GM23248 (cell line): ENCODE data around the gene SOCS4. TPM values are rescaled to one million over a fixed set of nuclear protein-coding genes. Genes with fewer than 3 reads are reported as not detected.
A peak's percentile ranks its signal among the peaks of the same experiment; 100 is the strongest.

Experiments
- DNase-seq: peaks from one replicate; pipeline ENCODE4 v3.0.0-alpha.2; 2015
- H2AFZ ChIP-seq: fragments of 200-600 bp; sonication (generic); 2 replicates; pipeline ENCODE4 v1.6.1; 2016; ENCODE audit warnings: antibody characterized with exemption
- H3F3A ChIP-seq: fragments of 200-600 bp; sonication (generic); 2 replicates; pipeline ENCODE4 v1.6.1; 2016; ENCODE audit warnings: mild to moderate bottlenecking, antibody characterized with exemption, mixed run types; ENCODE audit not compliant: insufficient read depth
- H3K27ac ChIP-seq: fragments of 200-600 bp; sonication (generic); 2 replicates; pipeline ENCODE4 v1.5.1; 2016; ENCODE audit warnings: mild to moderate bottlenecking
- H3K27me3 ChIP-seq: fragments of 200-600 bp; sonication (generic); replicated peaks from 2 replicates; pipeline ENCODE4 v1.6.1; 2016; ENCODE audit warnings: mild to moderate bottlenecking; ENCODE audit not compliant: insufficient read depth
- H3K36me3 ChIP-seq: fragments of 200-600 bp; sonication (generic); 2 replicates; pipeline ENCODE4 v1.6.1; 2016; ENCODE audit warnings: low read depth, mild to moderate bottlenecking
- H3K4me1 ChIP-seq: fragments of 200-600 bp; sonication (generic); 2 replicates; pipeline ENCODE4 v1.6.1; 2016; ENCODE audit warnings: mild to moderate bottlenecking; ENCODE audit not compliant: insufficient read depth
- H3K4me2 ChIP-seq: fragments of 200-600 bp; sonication (generic); one replicate; pipeline ENCODE4 v1.6.1; 2016; ENCODE audit warnings: mild to moderate bottlenecking; ENCODE audit not compliant: unreplicated experiment
- H3K4me3 ChIP-seq: fragments of 200-600 bp; sonication (generic); 2 replicates; pipeline ENCODE4 v1.5.1; 2016; ENCODE audit warnings: mild to moderate bottlenecking
- H3K79me2 ChIP-seq: fragments of 200-600 bp; sonication (generic); 2 replicates; pipeline ENCODE4 v1.6.1; 2016; ENCODE audit warnings: mild to moderate bottlenecking; ENCODE audit not compliant: insufficient read depth
- H3K9ac ChIP-seq: fragments of 200-600 bp; sonication (generic); 2 replicates; pipeline ENCODE4 v1.6.1; 2016; ENCODE audit warnings: mild to moderate bottlenecking
- H3K9me2 ChIP-seq: fragments of 200-600 bp; sonication (generic); 2 replicates; pipeline ENCODE4 v1.6.1; 2016; ENCODE audit warnings: mixed run types, mild to moderate bottlenecking, moderate library complexity; ENCODE audit not compliant: insufficient read depth
- H3K9me3 ChIP-seq: fragments of 200-600 bp; sonication (generic); one replicate; pipeline ENCODE4 v1.6.1; 2017; ENCODE audit warnings: low read depth
- H4K20me1 ChIP-seq: fragments of 200-600 bp; sonication (generic); 2 replicates; pipeline ENCODE4 v1.6.0; 2016; ENCODE audit not compliant: insufficient read depth
- EZH2 ChIP-seq: fragments of 200-600 bp; sonication (generic); IDR thresholded peaks from 2 replicates; pipeline ENCODE4 v1.6.1; 2018; ENCODE audit warnings: antibody characterized with exemption, mild to moderate bottlenecking; ENCODE audit not compliant: insufficient read depth, poor library complexity, severe bottlenecking
- EZH2phosphoT487 ChIP-seq: fragments of 200-600 bp; sonication (generic); IDR thresholded peaks from 2 replicates; pipeline ENCODE4 v1.6.1; 2018; ENCODE audit warnings: antibody characterized with exemption, moderate library complexity, mild to moderate bottlenecking, low read depth; ENCODE audit not compliant: insufficient read depth
- WGBS, 2 experiments: methylation state at CpG; one replicate each; pipeline ENCODE4 v1.1.6; 2015 to 2017; ENCODE audit warnings: low lambda C conversion rate in 2 of 2, low coverage in 1 of 2; ENCODE audit errors: missing lambda C conversion rate in 2 of 2; 5-methylcytosine and 5-hydroxymethylcytosine counted together
- in situ Hi-C: fragments of 300-500 bp; cut with MboI; formaldehyde crosslinking; loops from 2 replicates; pipeline ENCODE4 v1.15.0; 2020
- polyA plus RNA-seq: library from polyadenylated mRNA; unstranded; fragments of >200 nt; fragmentation: Nextera tagmentation; extraction: Ambion mirVana; gene quantifications from 2 replicates; pipeline ENCODE4 v1.2.1, GENCODE V29; 2016
- total RNA-seq: library from RNA; depleted of rRNA; stranded (reverse); fragments of >200 nt; shearing (Covaris generic); gene quantifications from 2 replicates; pipeline ENCODE4 v1.2.3, GENCODE V29; 2014

SOCS4 gene
- total and polyA plus RNA-seq, 2 experiments from 2014 or later = 7.7 to 15.7 TPM

- Histone ChIP-seq H2AFZ (peak overlapping the region; percentile 98), H4K20me1 (peaks cover 4% of the 10 kb centered on the region; the same call in 1 of the 2 replicates), H3K9me2 (no peaks in the 10 kb centered on the region), H3K4me1 (peaks cover 27% of the 10 kb centered on the region), H3K79me2 (peaks cover 81% of the 10 kb centered on the region), H3K27me3 (no peaks in the 10 kb centered on the region), H3K4me2 (peak overlapping the region; percentile 94), H3K9ac (peak overlapping the region; percentile 91), H3K4me3 (peak overlapping the region; percentile 91), H3F3A (peaks cover 15% of the 10 kb centered on the region; the same call in 1 of the 2 replicates), H3K27ac (peak overlapping the region; percentile 84), H3K9me3 (no peaks in the 10 kb centered on the region), H3K36me3 (no peaks in the 10 kb centered on the region)
- in situ Hi-C loops = no loop called here
- no peak for TF ChIP-seq EZH2
- no peak for TF ChIP-seq EZH2phosphoT487
- 9% methylated on average over 7 of the region's 7 CpGs for WGBS, 2 experiments
- DNase-seq = peak; percentile 7
Observed at GRCh38 chr14:55025948-55026347, 1.1 kb upstream of the SOCS4 start.

DNA sequence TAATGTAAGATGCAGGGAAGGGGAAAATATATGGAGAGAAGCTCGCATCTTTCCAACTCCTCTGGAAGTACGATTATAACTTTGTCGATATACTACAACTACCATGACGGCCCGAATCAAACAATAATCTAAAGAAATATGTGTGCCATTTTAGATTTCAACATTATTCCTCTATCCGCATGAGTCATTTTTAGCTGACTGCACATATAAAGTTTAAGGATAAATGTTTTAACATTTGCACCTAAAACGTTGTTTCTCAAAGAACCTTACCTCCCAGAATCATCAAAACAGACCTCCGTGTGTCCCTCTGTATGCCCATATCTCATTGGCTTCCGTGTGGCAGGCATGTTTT, 619 bp upstream of the SOCS4 start:
- H3K36me3 ChIP-seq = no peaks in the 10 kb centered on the region
- peaks cover 31% of the 10 kb centered on the region for H3K4me1 ChIP-seq
- peak overlapping the region; percentile 94 for H3K4me2 ChIP-seq
- peak overlapping the region; percentile 84 for H3K27ac ChIP-seq
- peaks cover 81% of the 10 kb centered on the region for H3K79me2 ChIP-seq
- H3K27me3 ChIP-seq = no peaks in the 10 kb centered on the region
- 1% methylated on average over 9 of the region's 9 CpGs for WGBS, 2 experiments
- peak overlapping the region; percentile 91 for H3K9ac ChIP-seq
- TF ChIP-seq EZH2 (no peak), EZH2phosphoT487 (no peak)
- H3K4me3 ChIP-seq = peak overlapping the region; percentile 91
- peak overlapping the region; percentile 98 for H2AFZ ChIP-seq
- no peaks in the 10 kb centered on the region for H3K9me2 ChIP-seq
- no peaks in the 10 kb centered on the region for H3K9me3 ChIP-seq
- in situ Hi-C loops = no loop called here
- peaks cover 4% of the 10 kb centered on the region; the same call in 1 of the 2 replicates for H4K20me1 ChIP-seq
- H3F3A ChIP-seq = peaks cover 15% of the 10 kb centered on the region; the same call in 1 of the 2 replicates
- DNase-seq = peak; percentile 64

GRCh38 chr14:55028066-55028465, 1.0 kb downstream of the SOCS4 start:
- H3K79me2 ChIP-seq = peaks cover 85% of the 10 kb centered on the region
- peak overlapping the region; percentile 91 for H3K4me3 ChIP-seq
- peak overlapping the region; percentile 84 for H3K27ac ChIP-seq
- peaks cover 15% of the 10 kb centered on the region; the same call in 1 of the 2 replicates for H3F3A ChIP-seq
- WGBS, 2 experiments = 4 to 5% methylated on average over 8 of the region's 8 CpGs
- H3K4me2 ChIP-seq = peak overlapping the region; percentile 98
- TF ChIP-seq EZH2 (no peak), EZH2phosphoT487 (no peak)
- no peaks in the 10 kb centered on the region for H3K27me3 ChIP-seq
- H3K9me3 ChIP-seq = no peaks in the 10 kb centered on the region
- H3K9ac ChIP-seq = peak overlapping the region; percentile 91
- H4K20me1 ChIP-seq = peaks cover 4% of the 10 kb centered on the region; the same call in 1 of the 2 replicates
- no peaks in the 10 kb centered on the region for H3K36me3 ChIP-seq
- H3K4me1 ChIP-seq = peaks cover 35% of the 10 kb centered on the region
- H3K9me2 ChIP-seq = no peaks in the 10 kb centered on the region
- peak overlapping the region; percentile 98 for H2AFZ ChIP-seq
- in situ Hi-C loops = no loop called here
- DNase-seq = peak; percentile 54

GRCh38 chr14:55028476-55028875, 1.4 kb downstream of the SOCS4 start:
- in situ Hi-C loops = no loop called here
- Histone ChIP-seq H3K27ac (peak overlapping the region; percentile 84; the same call in 1 of the 2 replicates), H3K4me3 (peak overlapping the region; percentile 91), H3K9me2 (no peaks in the 10 kb centered on the region), H3K27me3 (no peaks in the 10 kb centered on the region), H3K9me3 (no peaks in the 10 kb centered on the region), H3F3A (peaks cover 15% of the 10 kb centered on the region; the same call in 1 of the 2 replicates), H3K9ac (peak overlapping the region; percentile 91), H3K4me2 (peak overlapping the region; percentile 98), H4K20me1 (peaks cover 4% of the 10 kb centered on the region; the same call in 1 of the 2 replicates), H2AFZ (peak overlapping the region; percentile 98), H3K4me1 (peaks cover 35% of the 10 kb centered on the region), H3K79me2 (peaks cover 85% of the 10 kb centered on the region), H3K36me3 (no peaks in the 10 kb centered on the region)
- no peak for DNase-seq
- WGBS, 2 experiments = 52 to 56% methylated on average over 4 of the region's 4 CpGs
- TF ChIP-seq EZH2 = no peak
- TF ChIP-seq EZH2phosphoT487 = no peak
